ENCODE results near the gene OPN5.
"Not testable (repeated sequence)": the region's sequence is repeated elsewhere in the genome, so short reads cannot be mapped to it uniquely, and the experiment has no call there.

OPN5 gene

GRCh38 chr6:47781732-47782131 is at the start of gene OPN5:
OPN5 (plus strand) TSS chr6:47782032; CDS start chr6:47782067, 35 bp downstream.
- no peak for DNase-seq

DNA sequence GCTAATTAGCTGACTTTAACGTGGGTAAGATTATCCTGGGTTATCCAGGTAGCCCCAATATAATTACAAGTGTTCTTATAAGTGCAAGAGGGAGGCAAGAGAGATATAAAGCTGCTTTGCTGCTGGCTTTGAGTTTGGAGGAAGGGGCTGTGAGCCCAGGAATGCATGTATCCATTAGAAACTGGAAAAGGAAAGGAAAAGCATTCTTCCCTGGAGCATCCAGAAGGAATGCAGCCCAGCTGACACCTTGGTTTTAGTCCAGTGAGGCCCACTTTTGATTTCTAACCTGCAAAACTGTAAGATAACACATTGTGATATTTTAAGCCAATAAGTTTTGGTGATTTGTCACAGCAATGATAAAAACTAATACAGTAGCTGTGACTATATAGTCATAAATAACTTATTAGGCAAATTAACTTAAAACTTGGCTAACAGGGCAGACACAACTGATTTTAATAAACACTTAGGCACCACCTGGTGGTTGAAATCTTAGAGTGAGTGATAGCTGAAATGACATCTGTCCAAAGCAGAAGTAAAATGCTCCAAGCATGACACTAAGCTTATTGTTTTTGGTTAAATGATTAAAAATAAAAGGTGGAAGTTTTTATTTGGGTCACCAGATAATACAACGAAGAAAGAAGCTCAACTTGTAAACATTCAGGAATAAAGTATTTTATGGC is 47.8 kb upstream of the OPN5 start:
- DNase-seq = peak; percentile 19

- DNase-seq = no peak
Observed at GRCh38 chr6:47734831-47735481, 46.9 kb upstream of the OPN5 start.

DNA sequence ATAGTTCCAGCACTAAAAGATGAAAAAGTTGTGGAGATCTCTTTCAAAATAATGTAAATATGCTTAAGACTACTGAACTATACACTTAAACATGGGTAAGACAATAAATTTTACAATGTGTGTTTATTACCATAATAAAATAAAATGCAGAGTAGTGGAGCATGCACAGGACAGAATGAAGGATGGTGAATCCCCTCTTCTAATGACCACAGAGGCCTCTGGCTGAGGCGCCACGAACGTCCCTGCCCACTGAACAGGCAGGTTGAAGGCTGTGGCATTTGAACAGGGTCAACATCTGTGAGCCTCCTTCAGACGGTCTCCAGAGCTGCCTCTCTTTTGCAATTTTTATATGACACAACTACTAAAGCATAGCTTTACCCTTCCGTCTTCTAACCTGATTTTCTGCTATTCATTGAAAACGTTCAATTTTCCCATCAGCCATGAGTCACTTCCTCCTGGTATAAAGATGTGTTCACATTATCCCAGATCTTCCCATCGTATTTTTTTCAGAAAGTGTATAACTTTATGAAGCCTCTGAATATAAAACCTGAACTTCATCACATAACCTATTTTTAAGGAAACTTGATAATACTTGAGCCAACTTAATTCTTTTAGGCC is 45.6 kb upstream of the OPN5 start:
- DNase-seq = no peak

- no peak for DNase-seq
Observed at GRCh38 chr6:47737406-47737805, 44.4 kb upstream of the OPN5 start.

DNA sequence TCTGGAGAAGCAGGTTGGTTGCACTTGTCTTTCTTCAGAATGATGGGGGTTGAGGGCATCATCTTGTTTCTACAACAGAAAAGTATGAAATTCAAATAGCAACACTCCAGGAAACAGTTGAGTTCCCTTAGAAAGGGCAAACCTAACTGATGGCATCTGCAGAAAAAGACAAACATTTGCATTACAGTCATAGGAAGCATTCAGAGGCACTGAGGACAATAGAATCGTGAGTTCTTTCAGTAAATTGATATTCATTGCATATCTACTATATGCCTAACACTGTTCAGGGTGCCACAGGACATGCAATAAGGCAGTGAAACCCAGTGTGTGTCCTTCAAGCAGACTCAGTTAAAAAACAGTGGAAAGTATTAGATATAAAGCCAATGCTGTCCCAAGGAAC is 41.1 kb upstream of the OPN5 start:
- DNase-seq = no peak

GRCh38 chr6:47741807-47742206 is 40.0 kb upstream of the OPN5 start:
- DNase-seq = no peak

GRCh38 chr6:47743744-47744143 is 38.1 kb upstream of the OPN5 start:
- DNase-seq = no peak

GRCh38 chr6:47745269-47745668 is 36.6 kb upstream of the OPN5 start:
- not testable (repeated sequence) for DNase-seq

DNA sequence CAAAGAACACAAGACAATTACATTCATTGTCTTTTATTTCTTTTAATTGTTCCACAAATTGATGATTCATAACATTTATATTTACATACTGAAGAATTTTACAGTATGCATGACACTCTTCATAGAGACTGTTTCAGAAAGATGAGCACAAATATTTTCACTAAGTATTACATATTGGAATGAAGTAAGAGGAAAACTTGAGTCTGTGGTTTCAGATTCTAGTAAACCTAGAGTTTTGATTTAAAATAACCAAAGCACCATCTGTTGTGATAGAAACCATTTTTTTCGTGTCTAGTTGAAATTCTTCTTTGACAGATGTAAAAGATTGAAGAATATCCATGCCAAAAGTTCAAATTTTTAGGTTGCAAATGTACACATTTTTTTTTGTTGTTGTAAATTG is 32.1 kb upstream of the OPN5 start:
- DNase-seq = no peak

DNA sequence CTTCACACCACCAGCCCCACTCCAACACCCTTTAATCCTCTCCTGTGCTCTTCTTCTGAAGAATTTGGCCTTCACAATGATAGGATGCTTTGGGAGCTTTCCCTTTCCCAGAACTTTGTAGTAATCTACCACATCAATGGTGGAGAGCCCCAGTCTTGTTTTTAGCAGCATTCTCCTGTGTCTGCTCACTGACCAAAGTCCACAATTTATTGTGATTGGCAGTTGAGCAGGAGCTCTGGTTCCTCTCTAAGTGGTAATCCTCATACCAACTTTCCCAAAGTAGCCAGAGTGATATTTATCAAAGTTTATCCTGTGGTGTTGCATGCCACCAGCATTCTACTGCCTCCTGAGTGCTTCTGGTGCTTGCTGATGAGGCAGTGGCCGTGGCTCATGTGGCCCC is 29.0 kb upstream of the OPN5 start:
- no peak for DNase-seq

DNA sequence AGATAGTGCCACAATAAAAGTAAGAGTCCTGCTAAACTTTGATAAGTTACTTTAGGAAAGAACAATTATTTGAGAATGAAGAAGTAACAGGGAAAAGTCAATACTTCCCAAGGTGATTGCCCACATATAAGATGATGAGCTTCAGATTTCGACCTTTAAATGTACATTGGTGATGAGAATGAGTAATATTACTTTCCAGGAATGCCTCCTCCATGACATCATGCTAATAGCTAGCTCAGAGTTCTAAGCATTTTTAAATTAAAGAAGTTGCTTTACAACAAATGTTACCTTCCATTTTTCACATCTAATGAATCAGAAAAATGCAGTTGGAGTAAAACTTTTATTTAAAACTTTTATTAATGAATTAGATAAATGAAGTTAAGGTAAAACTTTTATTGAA is 22.5 kb upstream of the OPN5 start:
- DNase-seq = no peak

DNA sequence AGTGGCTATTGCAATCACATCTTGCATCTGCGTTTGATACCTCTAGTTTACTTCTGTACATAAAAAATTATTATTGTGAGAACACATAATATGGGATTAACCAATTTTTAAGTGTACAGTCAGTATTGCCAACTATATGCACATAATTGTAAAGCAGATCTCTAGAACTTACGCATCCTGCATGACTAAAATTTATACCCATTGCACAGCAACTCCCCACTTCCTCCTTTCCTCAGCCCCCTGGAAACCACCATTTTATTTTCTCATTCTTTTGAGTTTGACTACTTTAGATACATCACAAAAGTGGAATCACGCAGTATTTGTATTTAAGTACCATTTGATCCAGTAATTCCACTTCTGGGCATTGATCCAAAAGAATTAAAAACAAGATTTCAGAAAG is 19.3 kb upstream of the OPN5 start:
- DNase-seq = no peak

DNA sequence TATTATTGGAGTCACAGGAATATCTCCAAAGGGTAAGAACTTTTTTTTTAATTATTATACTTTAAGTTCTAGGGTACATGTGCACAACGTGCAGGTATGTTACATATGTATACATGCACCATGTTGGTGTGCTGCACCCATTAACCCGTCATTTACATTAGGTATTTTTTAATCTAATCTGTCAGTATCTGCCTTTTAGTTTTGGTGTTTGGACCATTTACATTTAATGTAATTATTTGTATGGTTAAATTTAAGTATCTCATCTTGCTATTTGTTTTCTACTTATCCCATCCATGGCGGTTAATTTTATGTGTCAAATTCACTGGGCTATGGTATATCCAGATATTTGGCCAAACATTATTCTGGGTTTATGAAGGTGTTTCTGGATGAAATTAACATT is 15.4 kb upstream of the OPN5 start:
- DNase-seq = no peak

DNA sequence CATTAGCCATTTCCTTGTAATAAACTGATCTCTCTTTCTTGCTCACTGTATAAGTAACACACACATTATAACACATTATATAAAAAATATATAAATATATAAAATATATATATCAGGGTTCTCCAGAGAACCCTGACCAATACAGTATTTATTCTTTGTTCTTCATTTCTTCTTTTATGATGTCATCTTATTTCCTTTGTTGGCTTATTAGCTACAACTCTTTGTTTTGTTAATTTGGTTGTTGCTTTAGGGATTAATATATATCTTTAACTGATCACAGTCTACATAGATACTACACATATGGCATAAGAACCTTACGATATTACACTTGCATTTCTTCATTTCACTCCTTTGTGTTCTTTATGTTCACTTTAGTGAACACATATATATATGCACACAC is 14.7 kb upstream of the OPN5 start:
- DNase-seq = no peak

- DNase-seq = no peak
Observed at GRCh38 chr6:47769982-47770381, 11.8 kb upstream of the OPN5 start.

DNA sequence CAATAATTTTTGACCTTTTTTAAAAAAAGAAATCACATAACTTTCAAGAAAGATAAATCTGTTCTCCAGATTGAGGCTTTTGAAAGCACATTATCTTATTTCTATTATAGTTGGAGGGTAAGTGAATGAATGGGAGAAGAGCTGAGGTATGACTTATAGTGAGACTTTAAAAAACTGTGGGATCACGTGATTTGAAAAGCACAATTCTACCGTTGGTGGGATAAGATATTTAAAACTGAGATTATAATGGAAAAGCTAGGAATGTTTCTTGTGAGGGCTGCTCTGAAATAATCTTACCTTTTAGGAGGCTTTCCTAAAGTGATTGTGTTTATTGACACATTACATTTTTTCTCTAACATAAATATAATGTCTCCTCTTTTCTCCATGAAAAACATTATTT is 9.5 kb upstream of the OPN5 start:
- DNase-seq = no peak

GRCh38 chr6:47773005-47773404 is 8.8 kb upstream of the OPN5 start:
- DNase-seq = no peak

GRCh38 chr6:47780510-47781356 is 1.1 kb upstream of the OPN5 start:
- DNase-seq = peak; percentile 58

DNA sequence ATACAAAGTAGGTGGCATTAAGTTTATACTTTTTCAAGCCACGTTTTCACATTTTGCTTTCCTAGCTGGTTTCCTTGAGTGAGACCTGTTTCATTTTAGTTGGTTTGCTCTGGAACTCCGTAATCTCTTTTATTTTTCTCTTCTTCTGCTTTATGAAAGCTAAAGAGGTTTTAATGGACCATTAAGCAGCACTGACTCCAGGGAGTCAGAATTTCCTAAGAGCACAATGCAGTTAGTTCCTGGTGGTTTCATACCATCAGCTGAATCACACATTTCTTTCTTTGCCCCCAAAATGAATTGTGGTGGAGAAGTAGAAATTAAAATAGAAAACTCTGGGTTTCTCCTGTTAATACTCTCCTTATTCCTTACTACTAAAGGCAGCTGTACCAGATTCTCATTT is 3.4 kb downstream of the OPN5 start:
- no peak for DNase-seq

DNA sequence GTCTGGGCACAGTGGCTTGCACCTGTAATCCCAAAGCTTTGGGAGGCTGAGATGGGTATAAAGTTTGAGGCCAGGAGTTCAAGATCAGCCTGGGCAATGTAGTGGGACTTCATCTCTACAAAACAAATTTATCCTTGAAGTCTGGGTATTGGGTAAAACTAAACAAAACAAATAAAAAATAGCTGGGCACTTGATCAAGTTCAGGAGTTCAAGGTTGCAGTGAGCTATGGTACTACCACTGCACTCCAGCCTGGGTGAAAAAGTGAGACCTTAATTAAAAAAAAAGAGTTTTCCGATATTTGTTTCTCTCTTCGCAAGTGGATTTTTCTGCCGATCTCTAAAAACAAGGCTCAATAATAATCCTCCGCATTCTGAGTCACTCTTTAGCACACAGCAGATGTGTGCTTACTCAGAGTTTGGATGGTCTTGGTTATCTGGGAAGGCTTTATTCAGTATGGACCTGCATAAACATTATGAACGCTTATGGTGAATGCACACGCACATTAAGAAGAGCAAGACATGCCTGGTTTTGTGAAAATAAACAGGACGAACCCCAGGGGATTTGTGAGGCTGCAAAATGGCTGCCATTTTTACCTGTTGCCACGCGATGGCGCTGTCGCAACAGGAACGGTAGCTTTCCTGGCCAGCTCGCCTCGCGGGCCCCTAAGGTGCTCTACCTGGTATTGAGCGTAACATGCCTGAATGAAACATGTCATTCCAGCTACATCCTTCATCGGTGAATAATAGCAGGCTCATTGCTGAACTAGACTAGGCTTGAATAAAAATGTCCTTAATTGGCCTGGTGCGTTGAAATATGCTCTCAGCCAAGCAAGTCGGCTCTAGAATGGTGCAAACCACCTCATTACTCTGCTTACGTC is 6.0 kb downstream of the OPN5 start:
- DNase-seq = peak; percentile 49

GRCh38 chr6:47788498-47788884 is 6.7 kb downstream of the OPN5 start:
- DNase-seq = no peak

DNA sequence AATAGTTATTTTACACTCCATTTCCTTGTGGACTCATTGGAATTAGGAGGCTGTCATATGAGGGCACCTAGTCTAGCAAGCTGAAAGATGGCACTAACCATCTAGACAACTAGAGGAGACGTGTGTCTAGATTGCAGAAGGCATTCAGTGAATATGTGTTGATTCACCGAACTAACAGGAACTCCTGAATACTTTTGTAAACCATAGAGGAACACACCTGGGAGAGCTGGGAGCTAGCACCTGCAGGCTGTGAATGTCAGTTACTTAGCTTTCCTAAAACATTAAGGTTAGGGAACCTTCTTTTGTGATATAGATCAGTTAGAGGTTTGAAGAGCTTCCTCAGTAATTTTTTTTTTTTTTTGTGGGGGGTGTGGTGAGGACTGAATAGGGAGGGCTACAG is 7.7 kb downstream of the OPN5 start:
- no peak for DNase-seq

Data from CD4-positive, alpha-beta T cell treated with Interleukin-21 for 1 hour (primary cell).